ENCODE data around the gene ZNF45.

GRCh38 chr19:43941209-43941608 lies 6.1 kb upstream of the ZNF45 start:
- TF ChIP-seq, protein P1, sequence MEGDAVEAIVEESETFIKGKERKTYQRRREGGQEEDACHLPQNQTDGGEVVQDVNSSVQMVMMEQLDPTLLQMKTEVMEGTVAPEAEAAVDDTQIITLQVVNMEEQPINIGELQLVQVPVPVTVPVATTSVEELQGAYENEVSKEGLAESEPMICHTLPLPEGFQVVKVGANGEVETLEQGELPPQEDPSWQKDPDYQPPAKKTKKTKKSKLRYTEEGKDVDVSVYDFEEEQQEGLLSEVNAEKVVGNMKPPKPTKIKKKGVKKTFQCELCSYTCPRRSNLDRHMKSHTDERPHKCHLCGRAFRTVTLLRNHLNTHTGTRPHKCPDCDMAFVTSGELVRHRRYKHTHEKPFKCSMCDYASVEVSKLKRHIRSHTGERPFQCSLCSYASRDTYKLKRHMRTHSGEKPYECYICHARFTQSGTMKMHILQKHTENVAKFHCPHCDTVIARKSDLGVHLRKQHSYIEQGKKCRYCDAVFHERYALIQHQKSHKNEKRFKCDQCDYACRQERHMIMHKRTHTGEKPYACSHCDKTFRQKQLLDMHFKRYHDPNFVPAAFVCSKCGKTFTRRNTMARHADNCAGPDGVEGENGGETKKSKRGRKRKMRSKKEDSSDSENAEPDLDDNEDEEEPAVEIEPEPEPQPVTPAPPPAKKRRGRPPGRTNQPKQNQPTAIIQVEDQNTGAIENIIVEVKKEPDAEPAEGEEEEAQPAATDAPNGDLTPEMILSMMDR (IDR thresholded peaks at IDR 0.05) = no peak
- no peak for TF ChIP-seq ZFX (IDR thresholded peaks at IDR 0.05; ENCODE audit: borderline replicate concordance)

Data from 22Rv1 (cell line).